A673 (cell line): ENCODE data around the gene EXOC4. TPM values are rescaled to one million over a fixed set of nuclear protein-coding genes. Genes with fewer than 3 reads are reported as not detected.

Source experiments
- BruUV-seq: library from RNA; stranded (reverse); fragments of 400-500 nt; replicated peaks from 2 replicates; lab custom pipeline; 2021; lab: Mats Ljungman, UMichigan
- CTCF ChIA-PET: fragments of 300-600 bp; sonication (Branson Sonifier 250); formaldehyde crosslinking; loops from one replicate; lab custom pipeline; 2022; ENCODE audit warnings: antibody characterized with exemption; lab: Charles Lee
- POLR2A ChIA-PET: fragments of 300-600 bp; sonication (Branson Sonifier 250); formaldehyde crosslinking; loops from one replicate; lab custom pipeline; 2022; ENCODE audit warnings: antibody characterized with exemption; ENCODE audit not compliant: low non-redundant PET; lab: Charles Lee
- DNase-seq: peaks from one replicate; pipeline ENCODE4 v3.0.0-alpha.2; 2015; ENCODE audit warnings: low spot score
- H3K27ac ChIP-seq: fragments of 200-600 bp; sonication (generic); 2 replicates; pipeline ENCODE4 v1.5.1; 2016; ENCODE audit warnings: mixed run types, low read depth, mild to moderate bottlenecking, mixed read lengths, antibody characterized with exemption, low read length; ENCODE audit not compliant: poor library complexity, severe bottlenecking
- H3K27me3 ChIP-seq: fragments of 200-600 bp; sonication (generic); replicated peaks from 2 replicates; pipeline ENCODE4 v1.6.1; 2017; ENCODE audit warnings: mixed run types, low read depth, mild to moderate bottlenecking, mixed read lengths, antibody characterized with exemption, low read length; ENCODE audit not compliant: insufficient read depth, poor library complexity
- H3K36me3 ChIP-seq: fragments of 200-600 bp; sonication (generic); 2 replicates; pipeline ENCODE4 v1.6.1; 2016; ENCODE audit warnings: mixed run types, mild to moderate bottlenecking, mixed read lengths, antibody characterized with exemption, low read length; ENCODE audit not compliant: insufficient read depth, poor library complexity, severe bottlenecking
- H3K4me1 ChIP-seq: fragments of 200-600 bp; sonication (generic); 2 replicates; pipeline ENCODE4 v1.6.1; 2017; ENCODE audit warnings: mixed run types, mild to moderate bottlenecking, mixed read lengths, antibody characterized with exemption, low read length; ENCODE audit not compliant: insufficient read depth, poor library complexity, severe bottlenecking
- H3K4me3 ChIP-seq: fragments of 200-600 bp; sonication (generic); 2 replicates; pipeline ENCODE4 v1.5.1; 2016; ENCODE audit warnings: low read depth, mixed run types, mild to moderate bottlenecking, mixed read lengths, low read length; ENCODE audit not compliant: poor library complexity, severe bottlenecking
- H3K9me3 ChIP-seq: fragments of 200-600 bp; sonication (generic); 2 replicates; pipeline ENCODE4 v1.6.1; 2016; ENCODE audit warnings: mixed run types, low read depth, mild to moderate bottlenecking, mixed read lengths, antibody characterized with exemption, low read length; ENCODE audit not compliant: poor library complexity, severe bottlenecking
- EZH2 ChIP-seq: fragments of 200-600 bp; sonication (generic); IDR thresholded peaks from 2 replicates; pipeline ENCODE4 v1.6.1; 2017; ENCODE audit warnings: borderline replicate concordance, low read depth, mild to moderate bottlenecking, mixed read lengths, antibody characterized with exemption, low read length; ENCODE audit not compliant: poor library complexity, severe bottlenecking
- intact Hi-C: fragments of 100-400 bp; cut with micrococcal nuclease; formaldehyde crosslinking; loops from one replicate; pipeline ENCODE4 v1.10.0; 2022; ENCODE audit not compliant: unreplicated experiment
- total RNA-seq: library from RNA; stranded (reverse); gene quantifications from 2 replicates; pipeline ENCODE4 v1.2.3, GENCODE V29; 2021
- TF ChIP-seq, protein P1 (sequence below): fragments of 300-800, 200-600 bp; sonication (generic); conservative IDR thresholded peaks from 2 replicates; pipeline ENCODE4 v1.5.1; 2017; ENCODE audit warnings: low read depth, mild to moderate bottlenecking, antibody characterized with exemption, low read length, moderate library complexity, mixed read lengths

The EXOC4 gene
- total RNA-seq, 1 experiment from 2014 or later = 66.1 TPM

DNA sequence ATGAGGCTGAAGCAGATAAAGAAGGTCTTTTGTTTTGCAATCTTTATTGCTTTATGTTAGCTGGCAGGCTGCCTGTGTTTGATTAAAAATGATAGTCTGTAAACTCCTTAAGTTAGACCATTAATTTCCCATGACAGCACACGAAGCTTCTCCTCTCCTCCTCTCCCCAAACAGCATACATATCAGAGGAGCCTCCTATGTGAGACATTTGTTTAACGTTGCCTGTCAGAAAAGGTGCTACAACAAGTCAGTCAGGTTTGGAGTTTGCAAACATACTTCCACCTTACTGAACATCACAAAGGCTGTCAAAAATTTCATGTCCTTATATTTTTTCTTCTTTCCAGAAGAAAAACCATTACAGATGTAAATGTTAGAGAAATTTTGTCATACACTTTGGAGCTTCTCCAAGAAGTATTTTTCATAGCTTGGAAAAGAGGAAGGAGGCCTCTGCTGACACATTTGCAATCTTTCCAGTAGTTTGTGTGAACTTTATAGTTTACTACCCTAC, 393.1 kb downstream of the EXOC4 start:
- Histone ChIP-seq H3K27ac (no peak overlapping the region), H3K4me1 (peaks cover 15% of the 10 kb centered on the region), H3K36me3 (no peaks in the 10 kb centered on the region), H3K27me3 (no peaks in the 10 kb centered on the region), H3K4me3 (no peak overlapping the region), H3K9me3 (no peaks in the 10 kb centered on the region)
- CTCF ChIA-PET = no interaction called here
- TF ChIP-seq, protein P1, sequence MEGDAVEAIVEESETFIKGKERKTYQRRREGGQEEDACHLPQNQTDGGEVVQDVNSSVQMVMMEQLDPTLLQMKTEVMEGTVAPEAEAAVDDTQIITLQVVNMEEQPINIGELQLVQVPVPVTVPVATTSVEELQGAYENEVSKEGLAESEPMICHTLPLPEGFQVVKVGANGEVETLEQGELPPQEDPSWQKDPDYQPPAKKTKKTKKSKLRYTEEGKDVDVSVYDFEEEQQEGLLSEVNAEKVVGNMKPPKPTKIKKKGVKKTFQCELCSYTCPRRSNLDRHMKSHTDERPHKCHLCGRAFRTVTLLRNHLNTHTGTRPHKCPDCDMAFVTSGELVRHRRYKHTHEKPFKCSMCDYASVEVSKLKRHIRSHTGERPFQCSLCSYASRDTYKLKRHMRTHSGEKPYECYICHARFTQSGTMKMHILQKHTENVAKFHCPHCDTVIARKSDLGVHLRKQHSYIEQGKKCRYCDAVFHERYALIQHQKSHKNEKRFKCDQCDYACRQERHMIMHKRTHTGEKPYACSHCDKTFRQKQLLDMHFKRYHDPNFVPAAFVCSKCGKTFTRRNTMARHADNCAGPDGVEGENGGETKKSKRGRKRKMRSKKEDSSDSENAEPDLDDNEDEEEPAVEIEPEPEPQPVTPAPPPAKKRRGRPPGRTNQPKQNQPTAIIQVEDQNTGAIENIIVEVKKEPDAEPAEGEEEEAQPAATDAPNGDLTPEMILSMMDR = no peak
- TF ChIP-seq EZH2 = no peak
- intact Hi-C loops = no loop called here
- peak; percentile 7 for DNase-seq
- no TSS peak for BruUV-seq
- POLR2A ChIA-PET = no interaction called here

GRCh38 chr7:133646472-133647315, 393.8 kb downstream of the EXOC4 start:
- H3K27me3 ChIP-seq = no peaks in the 10 kb centered on the region
- POLR2A ChIA-PET = no interaction called here
- no peak for DNase-seq
- no TSS peak for BruUV-seq
- CTCF ChIA-PET = no interaction called here
- no peaks in the 10 kb centered on the region for H3K9me3 ChIP-seq
- H3K4me3 ChIP-seq = no peak overlapping the region
- H3K27ac ChIP-seq = no peak overlapping the region
- peaks cover 15% of the 10 kb centered on the region for H3K4me1 ChIP-seq
- intact Hi-C loops = no loop called here
- no peak for TF ChIP-seq EZH2
- TF ChIP-seq, protein P1 = no peak
- no peaks in the 10 kb centered on the region for H3K36me3 ChIP-seq

DNA sequence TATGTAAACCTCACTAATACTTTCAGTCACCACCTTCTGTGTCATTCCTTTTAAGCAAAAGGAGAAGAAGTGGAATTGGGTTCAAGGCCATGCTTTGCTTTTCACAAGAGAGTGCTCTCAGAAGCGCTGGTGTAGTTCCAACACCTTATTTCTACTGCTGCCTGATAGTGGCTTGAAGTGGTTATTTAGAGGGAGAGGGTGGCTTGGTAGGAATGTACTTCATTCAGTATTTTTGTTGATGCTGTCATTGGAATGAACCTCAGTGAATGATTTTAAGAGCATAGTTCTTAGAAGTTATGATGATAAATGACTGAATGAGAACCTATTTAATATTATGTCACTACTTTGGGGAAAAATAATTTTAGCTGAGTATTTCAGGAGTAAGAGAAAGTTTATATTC, 396.7 kb downstream of the EXOC4 start:
- no peak overlapping the region for H3K4me3 ChIP-seq
- peaks cover 15% of the 10 kb centered on the region for H3K4me1 ChIP-seq
- ChIA-PET POLR2A (no interaction called here), CTCF (no interaction called here)
- intact Hi-C loops = no loop called here
- H3K36me3 ChIP-seq = no peaks in the 10 kb centered on the region
- H3K27ac ChIP-seq = no peak overlapping the region
- no peak for TF ChIP-seq EZH2
- TF ChIP-seq, protein P1 = no peak
- H3K9me3 ChIP-seq = no peaks in the 10 kb centered on the region
- no TSS peak for BruUV-seq
- no peaks in the 10 kb centered on the region for H3K27me3 ChIP-seq
- DNase-seq = no peak
